EH (cell line): ENCODE results near the gene SNX21.

Experiments
- DNase-seq: peaks from one replicate; pipeline ENCODE4 v3.0.0-alpha.2; 2015; ENCODE audit warnings: low read depth

The SNX21 gene

GRCh38 chr20:45880988-45881788, 47.6 kb downstream of the SNX21 start, which contains the start of gene ZSWIM1:
TSS of gene ZSWIM1 (plus strand) at chr20:45881227. CDS start at chr20:45882593, 1,366 bp downstream.
- peak; percentile 99 for DNase-seq

DNA sequence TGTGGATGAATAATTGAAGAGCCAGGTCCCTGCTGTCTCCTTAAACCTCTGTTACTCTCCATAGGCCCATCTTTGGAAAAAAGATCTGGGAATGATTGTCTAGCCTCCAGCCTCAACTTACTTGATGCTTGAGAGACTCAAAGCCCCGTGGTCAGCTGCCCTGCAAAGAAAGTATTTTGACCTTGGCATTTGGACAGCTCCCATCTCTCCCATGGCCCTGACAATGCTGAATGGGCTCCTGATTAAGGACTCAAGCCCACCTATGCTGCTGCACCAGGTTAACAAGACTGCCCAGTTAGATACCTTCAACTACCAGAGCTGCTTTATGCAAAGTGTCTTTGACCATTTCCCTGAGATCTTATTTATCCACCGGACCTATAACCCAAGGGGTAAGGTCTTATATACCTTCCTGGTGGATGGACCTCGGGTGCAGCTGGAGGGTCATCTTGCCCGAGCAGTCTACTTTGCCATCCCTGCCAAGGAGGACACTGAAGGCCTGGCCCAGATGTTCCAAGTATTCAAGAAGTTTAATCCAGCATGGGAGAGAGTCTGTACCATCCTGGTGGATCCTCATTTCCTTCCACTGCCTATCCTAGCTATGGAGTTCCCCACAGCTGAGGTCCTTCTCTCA, 49.0 kb downstream of the SNX21 start:
- no peak for DNase-seq

- DNase-seq: no peak
Measured at GRCh38 chr20:45883100-45883469, 49.5 kb downstream of the SNX21 start.

DNA sequence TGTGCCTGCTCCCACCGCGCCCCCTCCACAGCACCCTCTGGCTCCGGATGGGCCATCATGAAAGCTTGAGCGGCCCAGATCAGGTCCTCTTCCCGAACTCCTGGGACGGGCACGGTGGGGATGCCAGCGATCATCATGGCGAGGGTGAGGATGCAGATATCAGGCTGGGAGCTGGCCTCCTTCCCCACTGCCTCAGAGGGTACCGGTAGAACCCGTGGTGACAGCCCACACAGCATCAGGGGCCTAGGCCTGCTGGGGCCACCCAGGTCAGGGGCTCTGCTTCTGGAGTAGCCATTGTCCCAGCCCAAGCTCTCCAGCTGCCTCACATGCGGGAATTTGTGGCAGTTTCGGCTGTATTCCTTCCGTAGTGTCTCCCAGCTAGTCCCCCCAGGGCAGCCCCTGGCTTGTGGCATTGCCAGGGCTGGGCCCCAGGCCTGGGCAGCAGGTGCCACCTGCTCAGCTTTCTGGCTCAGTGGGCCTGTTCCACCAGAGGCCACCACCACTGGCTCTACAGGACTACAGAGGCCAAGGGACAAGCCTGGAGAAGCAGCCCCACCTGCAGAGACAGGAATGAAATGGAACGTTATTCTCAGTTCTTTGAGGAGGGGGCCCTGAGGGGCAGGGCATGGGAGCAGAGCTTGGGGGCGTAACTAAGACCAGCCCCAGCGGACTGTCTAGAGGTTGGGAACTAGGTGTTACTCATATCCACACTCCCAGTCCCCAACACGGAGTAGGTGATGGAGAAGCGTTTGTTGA, 53.2 kb downstream of the SNX21 start:
- no peak for DNase-seq

- DNase-seq: no peak
Measured at GRCh38 chr20:45887346-45887715, 53.7 kb downstream of the SNX21 start, which contains the start of gene SPATA25. TSS of gene SPATA25 (minus strand) at chr20:45887622. CDS start at chr20:45887590, 32 bp downstream.

DNA sequence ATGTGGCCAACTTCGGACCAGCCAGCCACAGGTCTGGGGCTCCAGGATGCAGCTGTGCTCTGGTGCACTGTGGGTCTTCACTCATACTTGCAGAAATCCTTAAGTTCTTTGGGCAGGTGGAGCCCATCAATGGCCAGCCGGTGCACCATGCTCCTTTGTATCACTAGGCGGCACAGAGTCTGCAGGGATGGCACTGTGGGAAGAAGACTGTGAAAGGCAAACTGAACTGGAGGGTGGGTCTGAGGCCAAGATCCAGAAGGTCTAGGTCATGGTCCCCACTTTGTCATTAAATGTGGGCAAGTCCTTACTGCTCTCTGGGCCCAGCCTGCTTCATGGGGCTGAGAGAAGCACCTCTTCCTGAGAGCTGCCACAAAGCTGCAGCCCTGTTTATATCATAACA, 55.1 kb downstream of the SNX21 start:
- no peak for DNase-seq

DNA sequence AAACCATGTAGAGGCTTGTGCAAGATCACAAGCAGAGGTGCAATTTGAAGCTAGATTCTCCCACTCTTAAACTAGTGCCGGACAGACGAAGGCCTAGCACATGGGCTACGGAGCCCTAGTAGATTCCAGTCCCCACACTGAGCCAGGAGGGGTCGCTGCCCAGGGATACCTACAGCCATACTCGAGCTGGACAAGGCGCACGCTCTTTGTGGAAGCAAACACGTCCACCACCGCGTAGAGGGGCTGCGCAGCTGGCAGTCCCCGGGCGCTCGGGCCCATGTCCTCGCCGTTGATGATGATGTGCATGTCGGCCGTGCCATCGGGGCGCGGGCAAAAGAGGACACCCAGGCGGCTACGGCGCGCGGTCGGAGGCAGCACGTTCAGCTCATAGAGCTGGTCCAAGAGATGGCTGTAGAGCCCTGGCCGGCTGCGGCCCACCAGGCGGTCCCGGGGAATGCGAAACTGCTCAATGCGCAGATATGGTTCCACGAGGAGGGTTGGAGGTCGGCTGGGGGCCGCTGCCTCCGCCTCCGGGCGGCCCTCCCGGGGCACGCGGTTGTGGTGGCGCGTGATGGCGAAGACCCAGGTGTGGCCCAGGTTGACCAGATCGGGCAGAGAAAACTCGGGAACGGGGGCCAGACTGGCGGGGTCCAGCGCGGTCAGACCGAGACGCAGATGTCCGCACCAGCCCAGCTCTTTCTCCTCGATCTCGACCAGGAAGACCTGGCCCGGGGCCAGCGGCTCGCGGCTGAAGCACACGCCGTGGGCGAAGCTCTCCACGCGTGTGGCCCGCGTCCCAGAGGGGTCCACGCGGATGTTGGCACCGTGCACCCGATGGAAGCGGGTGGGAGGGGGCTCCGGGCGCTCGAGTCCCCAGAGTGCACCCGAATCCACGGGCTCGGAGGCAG, 56.7 kb downstream of the SNX21 start:
- DNase-seq: peak; percentile 74

DNA sequence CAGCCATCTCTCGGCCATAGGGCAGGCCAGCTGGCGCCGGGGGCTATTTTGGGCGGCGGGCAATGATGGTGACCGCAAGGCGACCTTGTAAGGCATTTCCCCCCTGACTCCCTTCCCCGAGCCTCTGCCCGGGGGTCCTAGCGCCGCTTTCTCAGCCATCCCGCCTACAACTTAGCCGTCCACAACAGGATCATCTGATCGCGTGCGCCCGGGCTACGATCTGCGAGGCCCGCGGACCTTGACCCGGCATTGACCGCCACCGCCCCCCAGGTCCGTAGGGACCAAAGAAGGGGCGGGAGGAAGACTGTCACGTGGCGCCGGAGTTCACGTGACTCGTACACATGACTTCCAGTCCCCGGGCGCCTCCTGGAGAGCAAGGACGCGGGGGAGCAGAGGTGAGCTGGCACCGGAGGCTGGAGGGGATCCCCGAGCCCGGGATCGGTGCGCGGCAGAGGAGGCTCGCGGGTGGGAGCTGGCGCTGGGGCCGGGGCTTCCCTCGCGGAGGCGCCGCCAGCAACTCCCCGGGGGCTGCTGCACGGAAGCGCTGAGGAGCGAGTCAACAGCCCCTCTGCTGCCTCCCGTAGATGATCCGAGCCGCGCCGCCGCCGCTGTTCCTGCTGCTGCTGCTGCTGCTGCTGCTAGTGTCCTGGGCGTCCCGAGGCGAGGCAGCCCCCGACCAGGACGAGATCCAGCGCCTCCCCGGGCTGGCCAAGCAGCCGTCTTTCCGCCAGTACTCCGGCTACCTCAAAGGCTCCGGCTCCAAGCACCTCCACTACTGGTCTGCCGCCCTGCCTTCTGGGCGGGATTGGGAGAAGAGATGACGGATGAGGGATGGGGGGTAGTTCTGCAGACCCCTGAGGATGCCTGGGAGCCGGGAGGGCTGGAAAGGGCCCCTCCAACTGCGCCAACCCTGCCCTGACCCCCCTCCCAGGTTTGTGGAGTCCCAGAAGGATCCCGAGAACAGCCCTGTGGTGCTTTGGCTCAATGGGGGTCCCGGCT, 57.7 kb downstream of the SNX21 start, which contains the start of the genes CTSA and NEURL2:
Gene CTSA (plus strand): TSS at position 351 of the 999 bp plus-strand sequence. CDS start 234 bp downstream, at position 585.
Gene NEURL2 (minus strand): TSS at position 224 of the 999 bp plus-strand sequence. CDS start 217 bp downstream, at position 7.
- DNase-seq: peak; percentile 93

- peak; percentile 57 for DNase-seq
Measured at GRCh38 chr20:45892049-45892825, 58.6 kb downstream of the SNX21 start.
